HCT116 (cell line): Measurements from ENCODE around the gene CKLF. TPM values are rescaled to one million over a fixed set of nuclear protein-coding genes. Genes with fewer than 3 reads are reported as not detected.

Source experiments
- ATAC-seq: fragments of 200-7000 bp; cut with Tn5 transposase; 2 replicates; pipeline ENCODE4 v1.9.1; 2020; ENCODE audit warnings: mild to moderate bottlenecking, moderate library complexity
- BruUV-seq: library from RNA; stranded (reverse); fragments of 400-500 nt; replicated peaks from 2 replicates; lab custom pipeline; 2021; lab: Mats Ljungman, UMichigan
- CTCF ChIA-PET: fragments of 300-600 bp; sonication (Branson Sonifier 250); formaldehyde crosslinking; loops from one replicate; lab custom pipeline; 2021; ENCODE audit warnings: antibody characterized with exemption; lab: Charles Lee
- POLR2A ChIA-PET: fragments of 300-600, 350-600 bp; sonication (Branson Sonifier 250); formaldehyde crosslinking; loops from one replicate; lab custom pipeline; 2021; ENCODE audit warnings: antibody characterized with exemption; lab: Charles Lee
- RAD21 ChIA-PET, 2 experiments: fragments of 300-600 bp; sonication (Branson Sonifier 250); formaldehyde crosslinking; loops; one replicate each; lab custom pipeline; 2023; ENCODE audit warnings: low total read pairs in 2 of 2; ENCODE audit not compliant: uncharacterized antibody in 2 of 2, unreplicated experiment in 2 of 2, low non-redundant PET in 1 of 2; lab: Charles Lee
- DNase-seq: peaks from one replicate; pipeline ENCODE4 v3.0.0-alpha.2; 2010; ENCODE audit warnings: low read depth, low spot score
- H2AFZ ChIP-seq: fragments of 200-600 bp; shearing (Covaris generic), sonication (generic); 2 replicates; pipeline ENCODE4 v1.6.1; 2017; ENCODE audit warnings: low read depth, mixed run types, mixed read lengths, antibody characterized with exemption, low read length; ENCODE audit not compliant: poor library complexity, severe bottlenecking
- H3K27ac ChIP-seq: 2 replicates; pipeline ENCODE4 v1.5.1; 2012; ENCODE audit warnings: low read depth, low read length
- H3K27me3 ChIP-seq: fragments of 200-600 bp; sonication (generic); 2 replicates; pipeline ENCODE4 v1.6.1; 2016; ENCODE audit warnings: mixed run types, low read length, mixed read lengths; ENCODE audit not compliant: insufficient read depth
- H3K36me3 ChIP-seq, 2 experiments: fragments of 200-500 bp in 1 of 2; fragments of 200-600 bp in 1 of 2; sonication (Bioruptor generic) in 1 of 2; sonication (generic) in 1 of 2; 2 replicates each; pipeline versions ENCODE4 v1.5.1 to v1.6.1; 2014 to 2016; ENCODE audit warnings: low read length in 2 of 2, inconsistent platforms in 1 of 2, mixed read lengths in 1 of 2, mixed run types in 1 of 2; ENCODE audit not compliant: insufficient read depth in 2 of 2, control insufficient read depth in 1 of 2
- H3K4me1 ChIP-seq, 2 experiments: fragments of 200-600 bp in 1 of 2; sonication (generic) in 1 of 2; 2 replicates each; pipeline versions ENCODE4 v1.5.1 to v1.6.1; 2012 to 2017; ENCODE audit warnings: low read length in 2 of 2, inconsistent platforms in 1 of 2, mild to moderate bottlenecking in 1 of 2, mixed read lengths in 1 of 2, mixed run types in 1 of 2, moderate library complexity in 1 of 2; ENCODE audit not compliant: insufficient read depth in 2 of 2, control insufficient read depth in 1 of 2
- H3K4me2 ChIP-seq: fragments of 200-600 bp; sonication (generic); 2 replicates; pipeline ENCODE4 v1.6.1; 2017; ENCODE audit warnings: mixed run types, low read length, mixed read lengths
- H3K4me3 ChIP-seq, 2 experiments: fragments of 200-600 bp in 1 of 2; sonication (generic) in 1 of 2; replicated peaks in 1 of 2; 2 replicates each; pipeline ENCODE4 v1.5.1; 2011 to 2016; ENCODE audit warnings: low read length in 2 of 2, control low read depth in 1 of 2, low read depth in 1 of 2, mild to moderate bottlenecking in 1 of 2, mixed read lengths in 1 of 2, mixed run types in 1 of 2
- H3K79me2 ChIP-seq: fragments of 200-600 bp; sonication (generic); 2 replicates; pipeline ENCODE4 v1.6.1; 2017; ENCODE audit warnings: mild to moderate bottlenecking, mixed run types, low read length, moderate library complexity, mixed read lengths; ENCODE audit not compliant: insufficient read depth
- H3K9ac ChIP-seq: fragments of 200-600 bp; sonication (generic); 2 replicates; pipeline ENCODE4 v1.6.1; 2016; ENCODE audit warnings: low read length, mixed read lengths
- H3K9me2 ChIP-seq: fragments of 200-600 bp; sonication (generic), shearing (Covaris generic); 2 replicates; pipeline ENCODE4 v1.6.1; 2017; ENCODE audit warnings: mixed run types, mild to moderate bottlenecking, moderate library complexity; ENCODE audit not compliant: insufficient read depth
- H3K9me3 ChIP-seq, 2 experiments: fragments of 200-500 bp in 1 of 2; fragments of 200-600 bp in 1 of 2; sonication (Bioruptor generic) in 1 of 2; sonication (generic) in 1 of 2; 2 replicates each; pipeline ENCODE4 v1.6.1; 2014 to 2017; ENCODE audit warnings: low read length in 2 of 2, mixed read lengths in 2 of 2, inconsistent platforms in 1 of 2, low read depth in 1 of 2, mild to moderate bottlenecking in 1 of 2, mixed run types in 1 of 2, moderate library complexity in 1 of 2; ENCODE audit not compliant: control insufficient read depth in 1 of 2, insufficient read depth in 1 of 2
- H4K20me1 ChIP-seq: fragments of 200-600 bp; sonication (generic), shearing (Covaris generic); 2 replicates; pipeline ENCODE4 v1.6.1; 2017; ENCODE audit warnings: mixed run types, mild to moderate bottlenecking, moderate library complexity; ENCODE audit not compliant: insufficient read depth
- CEBPB ChIP-seq: IDR thresholded peaks from 2 replicates; pipeline ENCODE4 v1.6.1; 2012; ENCODE audit warnings: low read depth
- EGR1 ChIP-seq: IDR thresholded peaks from 2 replicates; pipeline ENCODE4 v1.6.1; 2012; ENCODE audit warnings: low read depth
- EZH2 ChIP-seq: fragments of 200-600 bp; sonication (generic); IDR thresholded peaks from 2 replicates; pipeline ENCODE4 v1.6.1; 2017; ENCODE audit warnings: antibody characterized with exemption, mixed run types
- EZH2phosphoT487 ChIP-seq: fragments of 200-600 bp; IDR thresholded peaks from 2 replicates; pipeline ENCODE4 v1.6.1; 2018; ENCODE audit warnings: antibody characterized with exemption, borderline replicate concordance
- FOSL1 ChIP-seq: IDR thresholded peaks from 2 replicates; pipeline ENCODE4 v1.6.1; 2012; ENCODE audit warnings: low read depth
- MAX ChIP-seq: IDR thresholded peaks from 2 replicates; pipeline ENCODE4 v1.6.1; 2012
- POLR2A ChIP-seq: IDR thresholded peaks from 2 replicates; pipeline ENCODE4 v1.7.0; 2011; ENCODE audit warnings: borderline replicate concordance; ENCODE audit not compliant: insufficient read depth, insufficient read length; ENCODE audit errors: extremely low read depth
- POLR2AphosphoS5 ChIP-seq: IDR thresholded peaks from 2 replicates; pipeline ENCODE4 v1.6.1; 2011; ENCODE audit warnings: mild to moderate bottlenecking, low read depth, low read length, moderate library complexity
- SP1 ChIP-seq: IDR thresholded peaks from 2 replicates; pipeline ENCODE4 v1.6.1; 2012; ENCODE audit warnings: low read depth
- SRF ChIP-seq: IDR thresholded peaks from 2 replicates; pipeline ENCODE4 v1.6.1; 2012; ENCODE audit warnings: low read depth
- TCF7L2 ChIP-seq: IDR thresholded peaks from 2 replicates; pipeline ENCODE4 v1.7.0; 2011; ENCODE audit warnings: borderline replicate concordance, inconsistent platforms; ENCODE audit not compliant: insufficient read depth, insufficient read length; ENCODE audit errors: extremely low read depth
- intact Hi-C: fragments of 100-400 bp; cut with micrococcal nuclease; formaldehyde crosslinking; loops from 2 replicates; pipeline ENCODE4 v1.10.0; 2022
- total RNA-seq: library from RNA; stranded (reverse); gene quantifications from one replicate; pipeline ENCODE4 v1.2.1, GENCODE V29; 2021; ENCODE audit not compliant: unreplicated experiment
- TF ChIP-seq, protein P1 (sequence below): IDR thresholded peaks from 2 replicates; pipeline ENCODE4 v1.6.1; 2011; ENCODE audit warnings: mild to moderate bottlenecking, low read length, moderate library complexity; ENCODE audit not compliant: insufficient replicate concordance; ENCODE audit errors: extremely low read depth

The CKLF gene
- total RNA-seq, 1 experiment from 2014 or later, result 38.6 TPM

DNA sequence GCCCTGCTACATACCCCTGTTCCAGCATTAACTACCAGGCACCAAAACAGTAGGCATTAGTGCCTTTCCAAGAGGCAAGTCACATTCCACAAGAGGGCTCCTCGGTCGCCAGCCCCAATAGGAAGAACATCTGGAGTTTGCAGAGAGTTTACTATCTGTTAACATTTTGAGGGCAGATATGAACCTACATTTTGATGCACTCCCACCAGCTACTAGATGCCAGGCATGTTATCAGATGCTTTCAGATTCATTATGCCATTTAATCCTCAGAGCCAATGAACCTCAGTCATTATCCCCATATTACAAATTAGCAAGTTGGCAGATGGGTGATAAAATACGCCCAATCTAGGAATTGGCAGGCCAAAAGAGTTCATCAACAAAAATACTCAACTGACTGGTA, 22.7 kb downstream of the CKLF start:
- no peaks in the 10 kb centered on the region for H3K9me3 ChIP-seq
- ChIA-PET POLR2A (no interaction called here), RAD21 (no interaction called here), CTCF (interaction anchor here (1.2 kb wide), 1 partner anchor 34 kb away, joined by 4 read pairs; no protein-coding TSS in a partner anchor)
- no peak overlapping the region for H3K4me2 ChIP-seq
- BruUV-seq, result no TSS peak
- intact Hi-C loops, result no loop called here
- no peak for TF ChIP-seq EGR1
- TF ChIP-seq MAX, result no peak
- no peak for TF ChIP-seq SP1
- TF ChIP-seq, protein P1, sequence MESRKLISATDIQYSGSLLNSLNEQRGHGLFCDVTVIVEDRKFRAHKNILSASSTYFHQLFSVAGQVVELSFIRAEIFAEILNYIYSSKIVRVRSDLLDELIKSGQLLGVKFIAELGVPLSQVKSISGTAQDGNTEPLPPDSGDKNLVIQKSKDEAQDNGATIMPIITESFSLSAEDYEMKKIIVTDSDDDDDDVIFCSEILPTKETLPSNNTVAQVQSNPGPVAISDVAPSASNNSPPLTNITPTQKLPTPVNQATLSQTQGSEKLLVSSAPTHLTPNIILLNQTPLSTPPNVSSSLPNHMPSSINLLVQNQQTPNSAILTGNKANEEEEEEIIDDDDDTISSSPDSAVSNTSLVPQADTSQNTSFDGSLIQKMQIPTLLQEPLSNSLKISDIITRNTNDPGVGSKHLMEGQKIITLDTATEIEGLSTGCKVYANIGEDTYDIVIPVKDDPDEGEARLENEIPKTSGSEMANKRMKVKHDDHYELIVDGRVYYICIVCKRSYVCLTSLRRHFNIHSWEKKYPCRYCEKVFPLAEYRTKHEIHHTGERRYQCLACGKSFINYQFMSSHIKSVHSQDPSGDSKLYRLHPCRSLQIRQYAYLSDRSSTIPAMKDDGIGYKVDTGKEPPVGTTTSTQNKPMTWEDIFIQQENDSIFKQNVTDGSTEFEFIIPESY, result no peak
- no peak for TF ChIP-seq FOSL1
- TF ChIP-seq EZH2, result no peak
- no peak for TF ChIP-seq TCF7L2
- no peak for TF ChIP-seq CEBPB
- no peak for TF ChIP-seq POLR2AphosphoS5
- no peak for TF ChIP-seq SRF
- TF ChIP-seq EZH2phosphoT487, result no peak
- TF ChIP-seq POLR2A, result no peak
- H3K27ac ChIP-seq, result no peak overlapping the region
- H3K79me2 ChIP-seq, result no peaks in the 10 kb centered on the region
- DNase-seq (no peak), ATAC-seq (no peak)
- no peaks in the 10 kb centered on the region for H3K9me2 ChIP-seq
- H3K9ac ChIP-seq, result no peak overlapping the region
- H3K36me3 ChIP-seq, result no peaks in the 10 kb centered on the region
- no peaks in the 10 kb centered on the region for H3K27me3 ChIP-seq
- H4K20me1 ChIP-seq, result no peaks in the 10 kb centered on the region
- H3K4me3 ChIP-seq, result no peak overlapping the region
- H2AFZ ChIP-seq, result no peak overlapping the region
- peaks cover 2 to 6% of the 10 kb centered on the region in 2 experiments for H3K4me1 ChIP-seq
